ENCODE measurements around the gene TBC1D24.

The TBC1D24 gene

DNA sequence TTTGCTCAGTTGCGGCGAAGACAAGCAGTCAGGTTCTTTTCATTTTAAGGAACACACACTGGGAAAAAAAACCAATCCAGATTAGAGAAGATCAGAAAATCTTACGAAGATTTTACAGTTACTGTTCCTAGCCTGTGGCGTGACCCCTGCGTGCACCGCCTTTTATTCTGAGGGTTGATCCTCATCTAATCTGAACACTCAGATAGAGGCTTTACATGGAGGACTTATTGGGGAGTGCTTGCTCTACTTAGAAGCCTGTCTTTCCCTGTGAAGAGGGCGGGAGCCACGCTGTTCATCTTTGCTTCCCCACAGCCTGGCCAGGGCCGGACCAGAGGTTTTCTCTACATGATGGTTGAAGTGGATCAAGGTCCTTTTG, 1.4 kb downstream of the TBC1D24 start:
- Histone ChIP-seq H3K36me3 (ENCODE audit: low read length) (no peaks in the 10 kb centered on the region), H4K20me1 (ENCODE audit: low read depth, low read length) (no peaks in the 10 kb centered on the region; the same call in 1 of the 2 replicates), H3K9me2 (replicated peaks; ENCODE audit: insufficient read depth, low read length) (no peaks in the 10 kb centered on the region), H2AFZ (ENCODE audit: low read depth, low read length, severe bottlenecking) (no peak overlapping the region), H3K27ac (ENCODE audit: low read depth, low read length) (no peak overlapping the region), H3K79me2 (ENCODE audit: insufficient read depth, low read length) (no peaks in the 10 kb centered on the region), H3K9me3 (ENCODE audit: insufficient read depth, low read length) (no peaks in the 10 kb centered on the region), H3F3A (ENCODE audit: insufficient read depth) (peaks cover 6% of the 10 kb centered on the region; the same call in 1 of the 2 replicates), H3K4me3 (ENCODE audit: insufficient read depth, low read length, poor library complexity, severe bottlenecking) (no peak overlapping the region), H3K4me2 (ENCODE audit: low read depth, low read length, poor library complexity, severe bottlenecking) (no peak overlapping the region), H3K27me3 (ENCODE audit: low read length) (no peaks in the 10 kb centered on the region), H3K9ac (ENCODE audit: low read length) (no peak overlapping the region)
- TF ChIP-seq EZH2phosphoT487 (conservative IDR thresholded peaks at IDR 0.05; ENCODE audit: low read length), result no peak
- TF ChIP-seq, protein P1, sequence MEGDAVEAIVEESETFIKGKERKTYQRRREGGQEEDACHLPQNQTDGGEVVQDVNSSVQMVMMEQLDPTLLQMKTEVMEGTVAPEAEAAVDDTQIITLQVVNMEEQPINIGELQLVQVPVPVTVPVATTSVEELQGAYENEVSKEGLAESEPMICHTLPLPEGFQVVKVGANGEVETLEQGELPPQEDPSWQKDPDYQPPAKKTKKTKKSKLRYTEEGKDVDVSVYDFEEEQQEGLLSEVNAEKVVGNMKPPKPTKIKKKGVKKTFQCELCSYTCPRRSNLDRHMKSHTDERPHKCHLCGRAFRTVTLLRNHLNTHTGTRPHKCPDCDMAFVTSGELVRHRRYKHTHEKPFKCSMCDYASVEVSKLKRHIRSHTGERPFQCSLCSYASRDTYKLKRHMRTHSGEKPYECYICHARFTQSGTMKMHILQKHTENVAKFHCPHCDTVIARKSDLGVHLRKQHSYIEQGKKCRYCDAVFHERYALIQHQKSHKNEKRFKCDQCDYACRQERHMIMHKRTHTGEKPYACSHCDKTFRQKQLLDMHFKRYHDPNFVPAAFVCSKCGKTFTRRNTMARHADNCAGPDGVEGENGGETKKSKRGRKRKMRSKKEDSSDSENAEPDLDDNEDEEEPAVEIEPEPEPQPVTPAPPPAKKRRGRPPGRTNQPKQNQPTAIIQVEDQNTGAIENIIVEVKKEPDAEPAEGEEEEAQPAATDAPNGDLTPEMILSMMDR (IDR thresholded peaks at IDR 0.05; ENCODE audit: insufficient read depth, low read length, poor library complexity, severe bottlenecking), result no peak

DNA sequence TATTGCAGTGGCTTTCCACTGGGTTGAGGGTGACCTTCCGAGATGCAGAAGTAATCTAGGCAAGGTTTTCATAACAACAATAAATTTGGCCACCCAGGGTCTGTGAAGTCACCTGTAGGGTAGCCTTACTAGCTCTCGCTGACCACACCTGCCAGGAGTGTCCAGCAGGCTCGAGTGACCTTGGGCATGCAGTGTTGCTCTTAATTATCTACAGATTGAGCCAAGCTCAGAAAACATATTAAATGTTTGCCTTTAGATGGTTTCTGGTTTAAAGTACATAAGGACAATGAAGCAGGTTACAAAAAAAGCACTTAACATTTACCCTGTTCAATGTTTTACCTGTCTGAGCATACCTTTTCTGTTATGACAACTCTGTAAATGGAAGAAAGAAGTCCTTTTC, 1.8 kb downstream of the TBC1D24 start:
- Histone ChIP-seq H3K36me3 (ENCODE audit: low read length) (no peaks in the 10 kb centered on the region), H3K9ac (ENCODE audit: low read length) (no peak overlapping the region), H3K4me2 (ENCODE audit: low read depth, low read length, poor library complexity, severe bottlenecking) (no peak overlapping the region), H2AFZ (ENCODE audit: low read depth, low read length, severe bottlenecking) (no peak overlapping the region), H3K4me3 (ENCODE audit: insufficient read depth, low read length, poor library complexity, severe bottlenecking) (no peak overlapping the region), H3K9me2 (replicated peaks; ENCODE audit: insufficient read depth, low read length) (no peaks in the 10 kb centered on the region), H3K9me3 (ENCODE audit: insufficient read depth, low read length) (no peaks in the 10 kb centered on the region), H4K20me1 (ENCODE audit: low read depth, low read length) (no peaks in the 10 kb centered on the region; the same call in 1 of the 2 replicates), H3K27me3 (ENCODE audit: low read length) (no peaks in the 10 kb centered on the region), H3K79me2 (ENCODE audit: insufficient read depth, low read length) (no peaks in the 10 kb centered on the region), H3K27ac (ENCODE audit: low read depth, low read length) (no peak overlapping the region), H3F3A (ENCODE audit: insufficient read depth) (peaks cover 6% of the 10 kb centered on the region; the same call in 1 of the 2 replicates)
- TF ChIP-seq, protein P1 (IDR thresholded peaks at IDR 0.05; ENCODE audit: insufficient read depth, low read length, poor library complexity, severe bottlenecking), result no peak
- TF ChIP-seq EZH2phosphoT487 (conservative IDR thresholded peaks at IDR 0.05; ENCODE audit: low read length), result no peak

DNA sequence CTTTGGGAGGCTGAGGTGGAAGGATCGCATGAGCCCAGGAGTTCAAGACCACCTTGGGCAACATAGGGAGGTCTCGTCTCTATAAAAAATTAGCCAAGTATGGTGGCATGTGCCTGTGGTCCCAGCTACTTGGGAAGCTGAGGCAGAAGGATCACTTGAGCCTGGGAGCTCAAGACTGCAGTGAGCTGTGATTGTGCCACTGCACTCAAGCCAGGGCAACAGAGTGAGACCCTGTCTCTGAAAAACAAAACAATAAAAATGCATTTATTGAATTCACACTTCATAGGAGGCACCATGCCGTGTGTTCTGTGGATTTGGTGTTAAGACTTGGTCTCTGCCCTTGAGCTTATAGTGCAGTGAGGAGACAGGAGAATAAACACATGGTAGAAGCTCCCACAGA, 2.4 kb downstream of the TBC1D24 start:
- H3K4me2 ChIP-seq (ENCODE audit: low read depth, low read length, poor library complexity, severe bottlenecking), result no peak overlapping the region
- no peaks in the 10 kb centered on the region for H3K9me3 ChIP-seq (ENCODE audit: insufficient read depth, low read length)
- H3K79me2 ChIP-seq (ENCODE audit: insufficient read depth, low read length), result no peaks in the 10 kb centered on the region
- H3K27me3 ChIP-seq (ENCODE audit: low read length), result no peaks in the 10 kb centered on the region
- no peaks in the 10 kb centered on the region for H3K36me3 ChIP-seq (ENCODE audit: low read length)
- no peak overlapping the region for H2AFZ ChIP-seq (ENCODE audit: low read depth, low read length, severe bottlenecking)
- TF ChIP-seq, protein P1 (IDR thresholded peaks at IDR 0.05; ENCODE audit: insufficient read depth, low read length, poor library complexity, severe bottlenecking), result no peak
- TF ChIP-seq EZH2phosphoT487 (conservative IDR thresholded peaks at IDR 0.05; ENCODE audit: low read length), result no peak
- H3K9me2 ChIP-seq (replicated peaks; ENCODE audit: insufficient read depth, low read length), result no peaks in the 10 kb centered on the region
- H3K4me3 ChIP-seq (ENCODE audit: insufficient read depth, low read length, poor library complexity, severe bottlenecking), result no peak overlapping the region
- H3K9ac ChIP-seq (ENCODE audit: low read length), result no peak overlapping the region
- H3F3A ChIP-seq (ENCODE audit: insufficient read depth), result peaks cover 6% of the 10 kb centered on the region; the same call in 1 of the 2 replicates
- no peak overlapping the region for H3K27ac ChIP-seq (ENCODE audit: low read depth, low read length)
- no peaks in the 10 kb centered on the region; the same call in 1 of the 2 replicates for H4K20me1 ChIP-seq (ENCODE audit: low read depth, low read length)

Measured in SU-DHL-6 (cell line).